Neuronal stem cell (in vitro differentiated cells): Measurements from ENCODE around the gene OSBP.

Experiments used
- DNase-seq: peaks from one replicate; pipeline ENCODE4 v3.0.0-alpha.2; 2013; ENCODE audit warnings: low spot score
- H2AFZ ChIP-seq: one replicate; pipeline ENCODE4 v1.6.1; 2013; ENCODE audit warnings: mild to moderate bottlenecking, low read length, inconsistent platforms
- H2AK5ac ChIP-seq: 2 replicates; pipeline ENCODE4 v1.6.1; 2013; ENCODE audit warnings: low read depth, mild to moderate bottlenecking, inconsistent platforms, low read length, moderate library complexity, mixed read lengths
- H2BK120ac ChIP-seq: 2 replicates; pipeline ENCODE4 v1.6.1; 2013; ENCODE audit warnings: low read depth, mild to moderate bottlenecking, inconsistent platforms, low read length, moderate library complexity, mixed read lengths
- H2BK12ac ChIP-seq: one replicate; pipeline ENCODE4 v1.6.1; 2013; ENCODE audit warnings: low read length, inconsistent platforms
- H2BK15ac ChIP-seq: 2 replicates; pipeline ENCODE4 v1.6.1; 2013; ENCODE audit warnings: mild to moderate bottlenecking, low read length, inconsistent platforms, mixed read lengths
- H2BK5ac ChIP-seq: one replicate; pipeline ENCODE4 v1.6.1; 2013; ENCODE audit warnings: inconsistent platforms, mild to moderate bottlenecking, low read length, moderate library complexity
- H3K14ac ChIP-seq: one replicate; pipeline ENCODE4 v1.6.1; 2013; ENCODE audit warnings: low read length, inconsistent platforms
- H3K18ac ChIP-seq: 2 replicates; pipeline ENCODE4 v1.6.1; 2013; ENCODE audit warnings: low read length, inconsistent platforms
- H3K23ac ChIP-seq: 2 replicates; pipeline ENCODE4 v1.6.1; 2013; ENCODE audit warnings: low read depth, mild to moderate bottlenecking, mixed read lengths, low read length, inconsistent platforms; ENCODE audit not compliant: poor library complexity
- H3K27ac ChIP-seq: replicated peaks from 3 replicates; pipeline ENCODE4 v1.5.1; 2013; ENCODE audit warnings: low read length, inconsistent platforms
- H3K27me3 ChIP-seq, 3 experiments: 2 replicates each; pipeline ENCODE4 v1.6.1; 2013; ENCODE audit warnings: low read length in 3 of 3, mild to moderate bottlenecking in 2 of 3, inconsistent platforms in 1 of 3, low read depth in 1 of 3, mixed read lengths in 1 of 3, moderate library complexity in 1 of 3; ENCODE audit not compliant: control insufficient read depth in 3 of 3, insufficient read depth in 3 of 3
- H3K36me3 ChIP-seq, 2 donors: replicated peaks in 1 of 2; 2 replicates each; pipeline ENCODE4 v1.6.1; 2013; ENCODE audit warnings: low read length in 2 of 2; ENCODE audit not compliant: control insufficient read depth in 2 of 2, insufficient read depth in 2 of 2
- H3K4ac ChIP-seq: 2 replicates; pipeline ENCODE4 v1.6.1; 2013; ENCODE audit warnings: inconsistent platforms, mild to moderate bottlenecking, low read length, moderate library complexity
- H3K4me1 ChIP-seq, 2 donors: 1 replicate in 1 of 2; 2 replicates in 1 of 2; pipeline ENCODE4 v1.6.1; 2013; ENCODE audit warnings: low read length in 2 of 2, low read depth in 1 of 2; ENCODE audit not compliant: control insufficient read depth in 2 of 2, insufficient read depth in 1 of 2
- H3K4me2 ChIP-seq: one replicate; pipeline ENCODE4 v1.6.1; 2013; ENCODE audit warnings: mild to moderate bottlenecking, low read length, inconsistent platforms; ENCODE audit not compliant: insufficient read depth, poor library complexity, severe bottlenecking
- H3K4me3 ChIP-seq, 2 donors: 2 replicates each; pipeline ENCODE4 v1.5.1; 2013; ENCODE audit warnings: low read length in 2 of 2, mild to moderate bottlenecking in 2 of 2, inconsistent platforms in 1 of 2, moderate library complexity in 1 of 2
- H3K79me1 ChIP-seq: one replicate; pipeline ENCODE4 v1.6.1; 2013; ENCODE audit warnings: low read depth, mild to moderate bottlenecking, inconsistent platforms, low read length, moderate library complexity
- H3K9ac ChIP-seq: one replicate; pipeline ENCODE4 v1.6.1; 2013; ENCODE audit warnings: mild to moderate bottlenecking, low read depth, low read length, inconsistent platforms; ENCODE audit not compliant: poor library complexity
- H3K9me3 ChIP-seq, 2 donors: replicated peaks in 1 of 2; 2 replicates each; pipeline versions ENCODE3 to v1.6.1; 2013; ENCODE audit warnings: low read length in 2 of 2, mild to moderate bottlenecking in 2 of 2, inconsistent platforms in 1 of 2, low read depth in 1 of 2, mixed read lengths in 1 of 2, moderate library complexity in 1 of 2; ENCODE audit not compliant: control insufficient read depth in 2 of 2, insufficient read depth in 1 of 2
- H4K8ac ChIP-seq: one replicate; pipeline ENCODE4 v1.6.1; 2013; ENCODE audit warnings: low read depth, mild to moderate bottlenecking, inconsistent platforms, low read length, moderate library complexity
- H4K91ac ChIP-seq: one replicate; pipeline ENCODE4 v1.6.1; 2013; ENCODE audit warnings: low read length, low read depth, mild to moderate bottlenecking, inconsistent platforms; ENCODE audit not compliant: poor library complexity
- WGBS, 2 donors: extraction: QIAGEN DNeasy Blood & Tissue Kit; methylation state at CpG; one replicate each; pipeline ENCODE4 v1.1.7; 2013; ENCODE audit warnings: missing lambda C conversion rate in 2 of 2, mixed read lengths in 1 of 2; ENCODE audit not compliant: insufficient read length in 2 of 2, insufficient replicate concordance in 1 of 2; ENCODE audit errors: extremely low coverage in 2 of 2; 5-methylcytosine and 5-hydroxymethylcytosine counted together

Gene OSBP

GRCh38 chr11:59600234-59600633 is 15.3 kb downstream of the OSBP start:
- Histone ChIP-seq H3K4me2 (no peak overlapping the region), H2AK5ac (no peak overlapping the region), H3K4me3 (no peak overlapping the region), H3K14ac (no peak overlapping the region), H3K4ac (no peak overlapping the region), H3K27ac (no peak overlapping the region), H2AFZ (no peak overlapping the region), H3K23ac (no peak overlapping the region), H3K79me1 (no peaks in the 10 kb centered on the region), H3K18ac (no peak overlapping the region), H3K36me3 (peaks cover 28 to 96% of the 10 kb centered on the region in 2 donors), H2BK12ac (no peak overlapping the region), H4K8ac (no peak overlapping the region), H3K9me3 (no peaks in the 10 kb centered on the region), H3K27me3 (no peaks in the 10 kb centered on the region), H3K9ac (no peak overlapping the region), H2BK120ac (no peak overlapping the region), H2BK15ac (no peak overlapping the region), H2BK5ac (no peak overlapping the region), H3K4me1 (no peaks in the 10 kb centered on the region), H4K91ac (no peak overlapping the region)
- no peak for DNase-seq
- no CpG with 5 or more reads among the region's 2 CpGs for WGBS, 2 donors

- Histone ChIP-seq H3K9ac (peak overlapping the region; percentile 18), H3K27me3 (no peaks in the 10 kb centered on the region), H3K18ac (no peak overlapping the region), H3K4me3 (no peak overlapping the region), H2BK15ac (no peak overlapping the region), H3K79me1 (no peaks in the 10 kb centered on the region), H3K4me1 (no peaks in the 10 kb centered on the region), H2BK12ac (no peak overlapping the region), H3K4ac (no peak overlapping the region), H2BK120ac (no peak overlapping the region), H4K8ac (no peak overlapping the region), H3K4me2 (no peak overlapping the region), H3K27ac (no peak overlapping the region), H2AK5ac (no peak overlapping the region), H2BK5ac (no peak overlapping the region), H3K23ac (no peak overlapping the region), H3K9me3 (no peaks in the 10 kb centered on the region), H3K14ac (no peak overlapping the region), H3K36me3 (peaks cover 33 to 96% of the 10 kb centered on the region in 2 donors), H4K91ac (no peak overlapping the region), H2AFZ (no peak overlapping the region)
- DNase-seq = no peak
- WGBS, 2 donors = no CpG with 5 or more reads among the region's 1 CpG
These were observed 16.6 kb downstream of the OSBP start for GRCh38 chr11:59598961-59599360.

- H3K14ac ChIP-seq = no peak overlapping the region
- H3K27me3 ChIP-seq = no peaks in the 10 kb centered on the region
- no peak overlapping the region for H4K91ac ChIP-seq
- H2AK5ac ChIP-seq = no peak overlapping the region
- no peaks in the 10 kb centered on the region for H3K4me1 ChIP-seq
- no CpG with 5 or more reads among the region's 2 CpGs for WGBS, 2 donors
- H2BK12ac ChIP-seq = no peak overlapping the region
- no peak overlapping the region for H4K8ac ChIP-seq
- no peak overlapping the region for H3K4me2 ChIP-seq
- no peak overlapping the region for H2AFZ ChIP-seq
- no peak overlapping the region for H2BK120ac ChIP-seq
- DNase-seq = no peak
- peaks cover 3 to 75% of the 10 kb centered on the region in 2 donors for H3K36me3 ChIP-seq
- no peak overlapping the region for H3K18ac ChIP-seq
- H2BK15ac ChIP-seq = no peak overlapping the region
- H2BK5ac ChIP-seq = no peak overlapping the region
- no peaks in the 10 kb centered on the region for H3K79me1 ChIP-seq
- no peak overlapping the region for H3K9ac ChIP-seq
- H3K27ac ChIP-seq = no peak overlapping the region
- no peak overlapping the region for H3K4ac ChIP-seq
- H3K9me3 ChIP-seq = peaks cover 0 to 10% of the 10 kb centered on the region in 2 donors
- H3K23ac ChIP-seq = no peak overlapping the region
- H3K4me3 ChIP-seq = no peak overlapping the region
These were observed 31.3 kb downstream of the OSBP start for GRCh38 chr11:59584294-59584693.

GRCh38 chr11:59582006-59582405 is 33.6 kb downstream of the OSBP start:
- no peak overlapping the region for H2AFZ ChIP-seq
- no peak overlapping the region for H2BK5ac ChIP-seq
- no peak overlapping the region for H3K4me3 ChIP-seq
- no peak overlapping the region for H4K8ac ChIP-seq
- peaks cover 0 to 10% of the 10 kb centered on the region in 2 donors for H3K9me3 ChIP-seq
- no peak overlapping the region for H3K27ac ChIP-seq
- H2BK12ac ChIP-seq = no peak overlapping the region
- H2BK15ac ChIP-seq = no peak overlapping the region
- no peak overlapping the region for H2BK120ac ChIP-seq
- H3K27me3 ChIP-seq = no peaks in the 10 kb centered on the region
- no peak overlapping the region for H2AK5ac ChIP-seq
- H3K14ac ChIP-seq = no peak overlapping the region
- H3K79me1 ChIP-seq = no peaks in the 10 kb centered on the region
- no peak overlapping the region for H3K4me2 ChIP-seq
- H4K91ac ChIP-seq = no peak overlapping the region
- WGBS, 2 donors = no CpG with 5 or more reads among the region's 1 CpG
- no peak overlapping the region for H3K23ac ChIP-seq
- H3K18ac ChIP-seq = no peak overlapping the region
- H3K4me1 ChIP-seq = no peaks in the 10 kb centered on the region
- no peak overlapping the region for H3K9ac ChIP-seq
- no peak for DNase-seq
- H3K4ac ChIP-seq = no peak overlapping the region
- H3K36me3 ChIP-seq = peaks cover 8 to 81% of the 10 kb centered on the region in 2 donors
